CD14-positive monocyte (primary cell): Measurements from ENCODE around the gene TTPAL. TPM values are rescaled to one million over a fixed set of nuclear protein-coding genes. Genes with fewer than 3 reads are reported as not detected.
A peak's percentile ranks its signal among the peaks of the same experiment; 100 is the strongest.

ENCODE experiments used
- DNase-seq, 3 donors: peaks; one replicate each; pipeline ENCODE4 v3.0.0-alpha.2; 2011 to 2022
- H2AFZ ChIP-seq: 2 replicates; pipeline ENCODE4 v1.6.0; 2012; ENCODE audit warnings: mild to moderate bottlenecking, low read depth, low read length, inconsistent platforms; ENCODE audit not compliant: insufficient read depth, poor library complexity, severe bottlenecking
- H3K27ac ChIP-seq, 2 donors: 1 replicate in 1 of 2; 2 replicates in 1 of 2; pipeline ENCODE4 v1.5.1; 2012 to 2013; ENCODE audit warnings: low read length in 2 of 2, control low read depth in 1 of 2, inconsistent platforms in 1 of 2, low read depth in 1 of 2, mild to moderate bottlenecking in 1 of 2
- H3K27me3 ChIP-seq, 2 donors: one replicate each; pipeline versions ENCODE4 v1.6.0 to v1.6.1; 2011 to 2013; ENCODE audit warnings: low read length in 2 of 2; ENCODE audit not compliant: control insufficient read depth in 2 of 2, insufficient read depth in 2 of 2
- H3K36me3 ChIP-seq, 2 donors: replicated peaks in 1 of 2; 1 replicate in 1 of 2; 2 replicates in 1 of 2; pipeline versions ENCODE4 v1.5.1 to v1.6.1; 2012 to 2013; ENCODE audit warnings: low read length in 2 of 2, control low read depth in 1 of 2, inconsistent platforms in 1 of 2, mild to moderate bottlenecking in 1 of 2; ENCODE audit not compliant: insufficient read depth in 2 of 2, control insufficient read depth in 1 of 2
- H3K4me1 ChIP-seq, 2 donors: 1 replicate in 1 of 2; 2 replicates in 1 of 2; pipeline versions ENCODE4 v1.5.1 to v1.6.1; 2012 to 2013; ENCODE audit warnings: low read length in 2 of 2, control low read depth in 1 of 2, inconsistent platforms in 1 of 2, mild to moderate bottlenecking in 1 of 2, moderate library complexity in 1 of 2; ENCODE audit not compliant: insufficient read depth in 2 of 2, control insufficient read depth in 1 of 2
- H3K4me2 ChIP-seq: replicated peaks from 2 replicates; pipeline ENCODE3; 2012; ENCODE audit warnings: low read length, moderate library complexity, mild to moderate bottlenecking; ENCODE audit not compliant: poor library complexity, severe bottlenecking; ENCODE audit errors: extremely low read depth
- H3K4me3 ChIP-seq, 3 experiments: fragments of 200-600 bp in 1 of 3; sonication (generic) in 1 of 3; replicated peaks in 1 of 3; 1 replicate in 2 of 3; 2 replicates in 1 of 3; pipeline ENCODE4 v1.5.1; 2011 to 2013; ENCODE audit warnings: low read length in 3 of 3, mild to moderate bottlenecking in 3 of 3, control low read depth in 2 of 3, low read depth in 2 of 3, inconsistent platforms in 1 of 3, moderate library complexity in 1 of 3
- H3K79me2 ChIP-seq: 2 replicates; pipeline ENCODE4 v1.6.0; 2012; ENCODE audit warnings: mild to moderate bottlenecking, control low read depth, inconsistent platforms, low read length, moderate library complexity; ENCODE audit not compliant: insufficient read depth
- H3K9ac ChIP-seq: 2 replicates; pipeline ENCODE4 v1.6.0; 2017; ENCODE audit warnings: low read length, mild to moderate bottlenecking; ENCODE audit not compliant: insufficient read depth, poor library complexity, severe bottlenecking
- H3K9me3 ChIP-seq, 2 donors: replicated peaks in 1 of 2; 1 replicate in 1 of 2; 2 replicates in 1 of 2; pipeline versions ENCODE4 v1.5.1 to v1.6.1; 2012 to 2013; ENCODE audit warnings: low read length in 2 of 2, control low read depth in 1 of 2; ENCODE audit not compliant: control insufficient read depth in 1 of 2, insufficient read depth in 1 of 2
- H4K20me1 ChIP-seq: 2 replicates; pipeline ENCODE4 v1.6.0; 2012; ENCODE audit warnings: mild to moderate bottlenecking, low read length, control low read depth, moderate library complexity; ENCODE audit not compliant: insufficient read depth
- H3K27ac Mint-ChIP-seq, 7 donors: one replicate each; pipeline ENCODE4 v1.8.0; 2020; ENCODE audit warnings: mild to moderate bottlenecking in 7 of 7, mixed read lengths in 7 of 7, moderate library complexity in 6 of 7, inconsistent platforms in 2 of 7
- H3K27me3 Mint-ChIP-seq, 3 donors: one replicate each; pipeline ENCODE4 v1.8.0; 2021 to 2022; ENCODE audit warnings: low read depth in 3 of 3, mild to moderate bottlenecking in 3 of 3, mixed read lengths in 3 of 3, moderate library complexity in 3 of 3, inconsistent platforms in 1 of 3
- H3K36me3 Mint-ChIP-seq, 2 donors: one replicate each; pipeline ENCODE4 v1.8.0; 2020; ENCODE audit warnings: mixed read lengths in 2 of 2, inconsistent platforms in 1 of 2, mild to moderate bottlenecking in 1 of 2
- H3K4me1 Mint-ChIP-seq: one replicate; pipeline ENCODE4 v1.8.0; 2020; ENCODE audit warnings: mild to moderate bottlenecking, mixed read lengths
- H3K4me3 Mint-ChIP-seq, 2 donors: one replicate each; pipeline ENCODE4 v1.8.0; 2020; ENCODE audit warnings: mild to moderate bottlenecking in 2 of 2, mixed read lengths in 2 of 2, moderate library complexity in 1 of 2
- H3K9me3 Mint-ChIP-seq, 7 donors: one replicate each; pipeline ENCODE4 v1.8.0; 2020 to 2022; ENCODE audit warnings: mixed read lengths in 7 of 7, mild to moderate bottlenecking in 6 of 7, moderate library complexity in 6 of 7, inconsistent platforms in 2 of 7
- CTCF ChIP-seq: fragments of 200-600 bp; IDR thresholded peaks from one replicate; pipeline ENCODE4 v1.8.0; 2022; ENCODE audit warnings: antibody characterized with exemption, mild to moderate bottlenecking
- WGBS: methylation state at CpG from one replicate; pipeline ENCODE4 v1.1.5; 2013; ENCODE audit warnings: missing lambda C conversion rate; ENCODE audit not compliant: insufficient coverage; 5-methylcytosine and 5-hydroxymethylcytosine counted together
- intact Hi-C, 2 donors: fragments of 100-400 bp; cut with micrococcal nuclease; formaldehyde crosslinking; loops; one replicate each; pipeline versions ENCODE4 v1.15.0 to v1.15.1; 2023
- polyA plus RNA-seq, 3 donors: library from polyadenylated mRNA; depleted of rRNA in 1 of 3; unstranded in 2 of 3; stranded (reverse) in 1 of 3; fragments of 300-500 nt in 2 of 3; fragments of >200 nt in 1 of 3; fragmentation: Illumina TruSeq in 2 of 3; gene quantifications; 1 replicate in 2 of 3; 2 replicates in 1 of 3; pipeline ENCODE4 v1.2.3, GENCODE V29; 2012 to 2021

Gene TTPAL
- polyA plus RNA-seq, 3 donors: 1.5 to 4.9 (median 3.0) TPM

GRCh38 chr20:44483112-44483511 is 7.4 kb downstream of the TTPAL start:
- Mint-ChIP-seq H3K9me3 (no peaks in the 10 kb centered on the region), H3K4me3 (no peak overlapping the region), H3K27ac (peak overlapping the region in 1 of 7 donors; percentile 13), H3K27me3 (no peaks in the 10 kb centered on the region), H3K36me3 (peaks cover 35 to 69% of the 10 kb centered on the region in 2 donors), H3K4me1 (peaks cover 3% of the 10 kb centered on the region)
- Histone ChIP-seq H4K20me1 (no peaks in the 10 kb centered on the region), H3K79me2 (no peaks in the 10 kb centered on the region), H3K9me3 (no peaks in the 10 kb centered on the region), H3K4me2 (no peak overlapping the region), H3K27ac (peak overlapping the region in 1 of 2 donors; percentile 14), H2AFZ (no peak overlapping the region), H3K36me3 (peaks cover 14 to 71% of the 10 kb centered on the region in 2 donors), H3K4me1 (no peaks in the 10 kb centered on the region), H3K4me3 (no peak overlapping the region), H3K9ac (no peak overlapping the region), H3K27me3 (no peaks in the 10 kb centered on the region)
- no peak for TF ChIP-seq CTCF
- intact Hi-C loops: no loop called here
- 98% methylated on average over 4 of the region's 5 CpGs for WGBS
- no peak for DNase-seq

GRCh38 chr20:44485078-44485829 is 9.6 kb downstream of the TTPAL start:
- no peak overlapping the region for H3K4me3 ChIP-seq
- intact Hi-C loops: no loop called here
- no peaks in the 10 kb centered on the region for H3K9me3 Mint-ChIP-seq
- H3K27ac ChIP-seq: no peak overlapping the region
- H2AFZ ChIP-seq: no peak overlapping the region
- WGBS: 87% methylated on average over 4 of the region's 7 CpGs
- H4K20me1 ChIP-seq: no peaks in the 10 kb centered on the region
- no peaks in the 10 kb centered on the region for H3K27me3 Mint-ChIP-seq
- peaks cover 51 to 82% of the 10 kb centered on the region in 2 donors for H3K36me3 Mint-ChIP-seq
- H3K9ac ChIP-seq: no peak overlapping the region
- H3K79me2 ChIP-seq: no peaks in the 10 kb centered on the region
- no peak overlapping the region for H3K4me3 Mint-ChIP-seq
- no peak for DNase-seq
- no peak for TF ChIP-seq CTCF
- H3K4me1 ChIP-seq: no peaks in the 10 kb centered on the region
- H3K27ac Mint-ChIP-seq: peak overlapping the region in 1 of 7 donors; percentile 53
- peaks cover 3% of the 10 kb centered on the region for H3K4me1 Mint-ChIP-seq
- H3K9me3 ChIP-seq: no peaks in the 10 kb centered on the region
- peaks cover 30 to 85% of the 10 kb centered on the region in 2 donors for H3K36me3 ChIP-seq
- no peaks in the 10 kb centered on the region for H3K27me3 ChIP-seq
- H3K4me2 ChIP-seq: no peak overlapping the region
